GM18520 (cell line): Measurements from ENCODE around the gene TMIGD2.

Experiments
- ATAC-seq: cut with Tn5 transposase; IDR thresholded peaks from one replicate; pipeline ENCODE4 v1.9.1; 2021; ENCODE audit not compliant: unreplicated experiment

The TMIGD2 gene

GRCh38 chr19:4327252-4327876 lies 25.2 kb upstream of the TMIGD2 start:
- no peak for ATAC-seq

GRCh38 chr19:4326837-4327251 lies 24.7 kb upstream of the TMIGD2 start:
- no peak for ATAC-seq

DNA sequence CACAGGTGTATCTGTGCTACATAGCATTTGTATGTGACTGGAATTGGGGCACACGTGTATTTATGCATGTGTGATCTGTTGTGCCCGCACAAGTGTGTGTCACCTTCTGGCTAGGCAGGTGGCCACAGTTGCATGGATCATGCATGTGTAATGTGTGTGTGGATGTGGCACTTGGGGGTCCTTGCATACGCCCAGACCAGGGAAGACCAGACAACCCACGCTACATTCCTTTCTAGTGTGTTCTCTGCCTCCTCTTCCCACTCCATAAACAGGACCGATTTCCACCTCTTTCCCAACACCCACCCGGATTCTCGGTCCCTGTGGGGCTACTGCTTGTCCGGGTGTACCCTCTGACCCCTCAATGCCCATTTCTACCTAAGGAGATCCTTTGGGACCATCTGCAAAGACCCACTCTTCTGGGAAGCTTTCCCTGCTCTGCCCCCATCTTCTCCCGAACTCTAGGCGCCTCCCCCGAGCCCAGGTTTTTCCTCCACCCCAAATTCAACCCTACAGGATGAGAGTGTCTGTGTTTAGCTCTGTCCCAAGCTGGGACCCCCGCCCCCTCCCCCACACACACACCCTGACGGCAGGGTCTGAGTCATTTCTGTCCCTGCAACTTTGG lies 24.1 kb upstream of the TMIGD2 start:
- ATAC-seq: no peak

- no peak for ATAC-seq
These were observed 22.0 kb upstream of the TMIGD2 start for GRCh38 chr19:4324228-4324627.

GRCh38 chr19:4323692-4324091 lies 21.5 kb upstream of the TMIGD2 start:
- ATAC-seq: no peak

DNA sequence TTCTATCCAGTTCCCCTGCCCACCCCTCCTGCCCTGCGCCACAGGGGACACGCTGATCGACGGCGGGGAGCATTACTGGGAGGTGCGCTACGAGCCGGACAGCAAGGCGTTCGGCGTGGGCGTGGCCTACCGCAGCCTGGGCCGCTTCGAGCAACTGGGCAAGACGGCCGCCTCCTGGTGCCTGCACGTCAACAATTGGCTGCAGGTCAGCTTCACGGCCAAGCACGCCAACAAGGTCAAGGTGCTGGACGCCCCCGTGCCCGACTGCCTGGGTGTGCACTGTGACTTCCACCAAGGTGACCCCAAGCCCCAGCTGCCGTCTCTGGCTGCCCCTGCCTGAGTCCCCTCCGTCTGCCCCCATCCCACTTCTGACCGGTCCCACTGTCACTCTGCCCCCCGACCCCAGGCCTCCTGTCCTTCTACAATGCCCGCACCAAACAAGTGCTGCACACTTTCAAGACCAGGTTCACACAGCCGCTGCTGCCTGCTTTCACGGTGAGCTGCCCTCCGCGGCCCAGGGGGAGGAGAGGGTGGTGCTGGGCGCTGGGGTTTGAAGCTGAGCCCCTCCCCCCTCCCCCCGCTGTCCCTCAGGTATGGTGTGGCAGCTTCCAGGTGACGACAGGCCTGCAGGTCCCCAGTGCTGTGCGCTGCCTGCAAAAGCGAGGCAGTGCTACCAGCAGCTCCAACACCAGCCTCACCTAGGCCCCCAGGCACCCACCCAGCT lies 20.9 kb upstream of the TMIGD2 start:
- ATAC-seq: no peak

DNA sequence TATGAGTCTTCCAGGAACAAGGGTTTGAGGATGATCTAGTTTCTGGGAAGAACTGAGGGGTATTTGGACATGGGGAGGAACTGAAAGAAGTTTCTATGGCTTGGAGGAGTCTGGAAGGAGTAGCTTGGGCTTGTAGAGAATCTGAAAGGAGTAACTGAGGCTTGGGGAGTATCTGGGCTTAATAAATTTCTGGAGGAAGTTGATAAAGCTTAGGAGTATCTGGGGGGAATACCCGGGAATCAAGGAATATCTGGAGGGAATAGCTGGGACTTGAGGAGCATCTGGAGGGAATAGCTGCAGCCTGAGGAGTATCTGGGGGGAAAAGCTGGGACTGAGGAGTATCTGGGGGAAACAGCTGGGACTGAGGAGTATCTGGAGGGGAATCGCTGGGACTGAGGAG lies 18.2 kb upstream of the TMIGD2 start:
- ATAC-seq: no peak

DNA sequence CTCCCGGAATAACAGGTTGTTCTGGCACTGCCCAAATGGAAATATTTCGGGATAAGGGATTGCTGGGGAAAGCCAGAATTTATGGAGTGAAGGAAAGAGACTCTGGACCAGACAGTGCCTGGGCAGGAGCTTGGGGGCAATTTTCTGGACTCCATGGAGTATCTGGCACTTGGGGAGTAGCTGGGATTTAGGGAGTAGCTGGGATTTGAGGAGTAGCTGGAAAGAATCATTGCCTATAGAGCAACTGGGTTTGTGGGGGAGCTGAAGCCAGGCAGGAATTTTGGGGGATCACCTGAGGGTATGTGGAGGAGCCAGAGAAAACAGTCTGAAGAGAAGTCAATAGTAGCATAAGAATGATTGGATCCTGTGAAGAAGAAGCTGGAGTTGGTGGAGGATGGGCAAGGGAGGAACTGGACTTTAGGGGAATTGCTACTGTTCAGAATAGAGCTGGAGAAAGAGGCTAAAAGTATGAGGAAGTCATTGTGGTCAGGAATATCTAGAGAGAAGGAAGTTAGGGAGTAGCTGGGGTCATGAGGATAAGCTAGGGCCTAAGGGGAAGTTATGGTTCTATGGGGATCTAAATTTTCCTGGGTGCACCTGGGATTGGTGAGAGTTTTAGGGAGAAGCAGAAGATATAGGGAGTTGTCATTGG lies 17.0 kb upstream of the TMIGD2 start:
- no peak for ATAC-seq

- ATAC-seq: no peak
These were observed 16.3 kb upstream of the TMIGD2 start for GRCh38 chr19:4318460-4318859.

GRCh38 chr19:4316956-4317355 lies 14.8 kb upstream of the TMIGD2 start:
- no peak for ATAC-seq

- ATAC-seq: no peak
These were observed 11.8 kb upstream of the TMIGD2 start for GRCh38 chr19:4313847-4314490.

DNA sequence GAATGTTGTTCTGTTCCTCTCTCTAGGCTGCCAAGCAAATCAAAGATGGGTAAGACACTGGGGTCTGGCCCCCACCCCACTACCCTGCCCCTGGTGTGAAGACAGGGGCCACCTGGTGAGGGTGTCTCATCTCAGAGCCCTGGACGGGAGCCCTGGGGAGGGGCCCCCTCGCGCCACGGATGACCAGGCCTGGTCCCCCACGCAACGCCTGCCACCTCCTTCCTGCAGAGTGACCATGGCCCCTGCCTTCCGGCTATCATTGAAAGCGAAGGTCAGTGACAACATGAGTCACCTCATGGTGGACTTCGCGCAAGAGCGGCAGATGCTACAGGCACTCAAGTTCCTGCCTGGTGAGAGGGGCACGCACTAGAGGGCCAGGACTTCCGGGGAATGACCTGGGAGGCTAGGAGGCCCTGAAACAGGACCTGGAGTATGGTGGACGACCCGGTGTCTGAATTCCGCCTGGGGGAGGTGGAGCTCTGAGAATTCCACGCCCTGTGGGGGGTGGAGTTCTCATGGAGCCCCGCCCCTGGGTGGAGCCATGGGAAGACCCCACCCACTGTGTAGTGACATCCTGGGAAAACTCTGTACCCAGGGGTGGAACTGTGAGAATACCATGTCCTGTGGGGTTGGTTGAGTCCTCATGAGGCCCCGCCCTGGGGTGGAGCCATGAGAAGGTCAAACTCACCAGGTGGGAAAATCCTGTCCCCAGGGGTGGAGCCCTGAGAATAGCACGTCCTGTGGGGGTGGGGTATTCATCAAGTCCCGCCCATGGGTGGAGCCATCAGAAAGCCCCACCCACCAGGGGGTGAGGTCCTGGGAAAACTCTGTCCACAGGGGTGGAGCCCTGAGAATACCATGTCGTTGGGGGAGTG lies 8.3 kb upstream of the TMIGD2 start:
- no peak for ATAC-seq

DNA sequence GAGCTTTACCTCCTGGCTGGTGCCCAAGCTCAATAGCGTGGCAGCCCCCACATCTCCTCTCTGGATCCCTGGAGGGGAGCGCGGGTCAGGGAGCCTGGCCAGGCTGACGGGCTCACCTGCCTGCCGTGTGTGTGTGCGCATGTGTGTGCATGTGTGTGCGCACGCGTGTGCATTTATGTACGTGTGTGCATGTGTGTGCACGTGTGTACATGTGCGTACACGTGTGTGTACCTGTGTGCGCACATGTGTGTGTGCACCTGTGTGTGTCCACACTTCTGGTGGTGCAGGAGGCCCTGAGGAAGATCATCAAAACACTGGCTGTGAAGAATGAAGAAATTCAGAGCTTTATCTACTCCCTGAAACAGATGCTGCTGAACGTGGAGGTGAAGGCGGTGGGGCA lies 3.5 kb upstream of the TMIGD2 start:
- ATAC-seq: no peak

DNA sequence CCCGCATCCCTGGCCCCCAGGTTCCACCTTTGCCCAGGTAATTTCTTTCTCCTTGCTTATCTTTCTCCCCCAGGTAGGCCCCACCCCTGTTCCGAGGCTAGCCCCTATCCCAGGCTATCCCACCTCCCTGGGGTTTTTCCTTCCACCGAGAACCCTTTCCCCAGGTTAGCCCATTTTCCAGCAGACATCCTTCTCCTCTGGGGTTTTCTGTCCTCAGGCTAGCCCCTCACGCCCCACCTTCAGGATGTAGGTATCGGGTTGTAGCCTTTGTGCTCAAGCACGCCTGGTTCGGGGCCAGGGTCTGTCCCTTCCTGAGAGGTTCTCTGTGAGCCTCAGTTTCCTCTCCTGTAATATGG lies 3.0 kb upstream of the TMIGD2 start:
- no peak for ATAC-seq

DNA sequence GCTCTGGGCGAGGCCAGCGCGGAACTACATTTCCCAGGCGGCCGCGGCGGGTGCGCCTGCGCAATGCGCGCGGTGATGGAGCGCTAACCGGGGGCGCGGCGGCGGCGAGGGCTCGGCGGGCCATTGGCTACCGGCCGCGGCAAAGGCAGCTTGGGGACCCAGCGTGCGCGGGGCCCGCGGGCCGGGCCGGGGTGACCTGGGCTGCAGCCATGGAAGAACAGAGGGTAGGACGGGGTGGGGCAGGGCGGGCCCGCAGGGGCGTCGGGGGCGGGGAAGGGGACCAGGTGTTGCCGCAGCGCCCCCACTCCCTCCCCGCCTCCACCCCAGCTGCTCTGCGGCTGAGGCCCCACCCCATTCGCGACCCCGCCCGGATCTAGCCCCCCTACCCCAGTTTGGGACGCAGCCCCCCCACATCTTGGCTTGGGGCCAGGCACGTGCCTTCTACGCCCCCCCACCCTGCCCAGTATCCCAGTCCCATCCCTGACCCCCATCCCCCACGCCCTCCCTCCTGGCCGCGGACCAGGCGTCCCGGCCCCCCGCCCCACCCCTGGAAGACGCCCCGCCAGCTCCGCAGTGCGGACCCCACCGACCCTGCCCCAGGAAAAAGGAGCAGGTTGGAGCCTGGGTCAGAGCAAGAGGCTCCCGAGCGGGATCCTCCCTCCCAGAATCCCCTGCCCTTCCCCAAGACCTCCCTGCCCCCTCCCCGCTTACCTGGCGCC lies 2.5 kb upstream of the TMIGD2 start, which contains the start of gene FSD1:
TSS of gene FSD1 (plus strand) at position 61 of the 719 bp plus-strand sequence. CDS start at position 210, 149 bp downstream.
- no peak for ATAC-seq

- ATAC-seq: no peak
These were observed 1.8 kb upstream of the TMIGD2 start for GRCh38 chr19:4303819-4304537.

DNA sequence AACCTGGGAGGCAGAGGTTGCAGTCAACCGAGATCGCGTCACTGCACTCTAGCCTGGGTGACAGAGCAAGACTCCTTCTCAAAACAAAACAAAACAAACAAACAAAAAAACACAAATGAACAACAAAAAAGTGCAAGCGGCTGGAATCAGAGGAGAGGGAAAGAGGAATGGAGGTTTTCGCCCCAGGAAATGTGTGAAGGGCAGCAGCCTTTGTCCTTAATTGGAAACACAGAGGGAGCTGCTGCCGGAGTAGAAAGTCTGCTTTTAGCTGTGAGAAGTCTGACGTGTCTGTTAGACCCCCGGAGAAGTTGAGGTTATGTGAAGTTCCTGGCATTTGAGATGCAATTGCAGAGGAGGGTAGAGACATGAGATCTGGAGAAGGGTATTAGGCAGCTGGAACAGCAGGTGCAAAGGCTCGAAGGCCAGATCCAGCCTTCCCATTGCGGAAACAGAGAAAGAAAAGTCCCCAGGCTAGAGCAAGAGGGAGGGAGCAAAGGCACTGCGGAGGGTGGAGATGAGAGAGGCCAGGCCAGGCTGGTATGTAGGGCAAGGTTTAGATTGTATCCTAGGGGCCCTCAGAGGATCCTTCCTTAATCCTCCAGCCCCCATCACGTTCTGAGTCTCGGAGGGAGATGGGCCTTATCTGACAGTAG lies 473 bp downstream of the TMIGD2 start:
- no peak for ATAC-seq

DNA sequence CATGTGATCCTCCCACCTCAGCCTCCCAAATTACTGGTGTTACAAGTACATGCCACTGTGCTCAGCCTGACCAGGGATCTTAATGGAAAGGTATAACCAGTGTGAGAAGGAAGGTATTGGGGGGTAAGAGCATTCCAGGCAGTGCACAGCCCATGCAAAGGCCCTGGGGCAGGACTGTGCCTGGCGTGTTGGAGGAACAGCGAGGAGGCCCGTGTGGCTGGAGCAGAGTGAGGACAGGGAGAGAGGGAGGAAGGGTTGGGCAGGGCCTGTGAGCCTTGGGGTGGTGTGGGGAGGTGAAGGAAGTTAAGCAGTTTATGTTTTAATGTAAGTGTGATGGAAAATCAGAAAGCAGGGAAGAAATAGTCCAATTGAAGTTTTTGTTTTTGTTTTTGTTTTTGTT lies 1.6 kb downstream of the TMIGD2 start:
- ATAC-seq: no peak
